ENCODE results near the gene LRRC8B.

- TF ChIP-seq AFF4 (CRISPR knock-in tag; IDR thresholded peaks at IDR 0.05; ENCODE audit: borderline replicate concordance) (no peak), CTCF (IDR thresholded peaks at IDR 0.05) (no peak), USF2 (CRISPR knock-in tag; IDR thresholded peaks at IDR 0.05) (no peak), JAZF1 (CRISPR knock-in tag; IDR thresholded peaks at IDR 0.05) (no peak), ATF2 (CRISPR knock-in tag; IDR thresholded peaks at IDR 0.05; ENCODE audit: borderline replicate concordance, low read depth) (no peak), MAX (CRISPR knock-in tag; IDR thresholded peaks at IDR 0.05) (no peak)
Measured at GRCh38 chr1:89527256-89527655, 2.6 kb downstream of the LRRC8B start.

Data from WTC11 (cell line).